Hepatocyte (in vitro differentiated cells): Measurements from ENCODE around the gene SLFNL1. TPM values are rescaled to one million over a fixed set of nuclear protein-coding genes. Genes with fewer than 3 reads are reported as not detected.

Experiments used
- DNase-seq: peaks from one replicate; pipeline ENCODE4 v3.0.0-alpha.2; 2016; ENCODE audit warnings: low spot score
- H2AFZ ChIP-seq: fragments of 200-600 bp; sonication (generic); 2 replicates; pipeline ENCODE4 v1.6.0; 2016; ENCODE audit warnings: antibody characterized with exemption, mild to moderate bottlenecking
- H3K27ac ChIP-seq: fragments of 200-600 bp; sonication (generic); 2 replicates; pipeline ENCODE4 v1.5.1; 2016; ENCODE audit warnings: mild to moderate bottlenecking
- H3K27me3 ChIP-seq: fragments of 200-600 bp; sonication (generic); 2 replicates; pipeline ENCODE4 v1.6.1; 2016
- H3K36me3 ChIP-seq: fragments of 200-600 bp; sonication (generic); replicated peaks from 2 replicates; pipeline ENCODE4 v1.5.1; 2016; ENCODE audit warnings: low read depth; ENCODE audit not compliant: insufficient read depth
- H3K4me1 ChIP-seq: fragments of 200-600 bp; sonication (generic); 2 replicates; pipeline ENCODE4 v1.5.1; 2016; ENCODE audit warnings: mild to moderate bottlenecking, moderate library complexity; ENCODE audit not compliant: insufficient read depth
- H3K4me2 ChIP-seq: fragments of 200-600 bp; sonication (generic); 2 replicates; pipeline ENCODE4 v1.6.0; 2016
- H3K4me3 ChIP-seq: fragments of 200-600 bp; sonication (generic); 2 replicates; pipeline ENCODE4 v1.5.1; 2016; ENCODE audit warnings: mild to moderate bottlenecking
- H3K79me2 ChIP-seq: fragments of 200-600 bp; sonication (generic); 2 replicates; pipeline ENCODE4 v1.6.0; 2017; ENCODE audit warnings: mild to moderate bottlenecking
- H3K9me2 ChIP-seq: fragments of 200-600 bp; sonication (generic); replicated peaks from 2 replicates; pipeline ENCODE4 v1.6.0; 2017; ENCODE audit warnings: mild to moderate bottlenecking; ENCODE audit not compliant: insufficient read depth
- H3K9me3 ChIP-seq: fragments of 200-600 bp; sonication (generic); 2 replicates; pipeline ENCODE4 v1.5.1; 2016; ENCODE audit warnings: low read depth, mild to moderate bottlenecking
- H4K20me1 ChIP-seq: fragments of 200-600 bp; sonication (generic); 2 replicates; pipeline ENCODE4 v1.6.0; 2016; ENCODE audit warnings: mild to moderate bottlenecking; ENCODE audit not compliant: insufficient read depth, poor library complexity, severe bottlenecking
- EZH2 ChIP-seq: fragments of 200-600 bp; sonication (generic); IDR thresholded peaks from 2 replicates; pipeline ENCODE4 v1.6.1; 2016; ENCODE audit warnings: antibody characterized with exemption, mild to moderate bottlenecking, borderline replicate concordance
- EZH2phosphoT487 ChIP-seq: fragments of 200-600 bp; sonication (generic); IDR thresholded peaks from one replicate; pipeline ENCODE4 v1.6.1; 2018; ENCODE audit warnings: antibody characterized with exemption, mild to moderate bottlenecking, low read depth, moderate library complexity; ENCODE audit not compliant: unreplicated experiment, severe bottlenecking
- WGBS: methylation state at CpG from one replicate; pipeline ENCODE4 v1.1.6; 2016; ENCODE audit warnings: low lambda C conversion rate; ENCODE audit errors: missing lambda C conversion rate; 5-methylcytosine and 5-hydroxymethylcytosine counted together
- polyA plus RNA-seq: library from polyadenylated mRNA; unstranded; fragments of >200 nt; fragmentation: Nextera tagmentation; extraction: Ambion mirVana; gene quantifications from 2 replicates; pipeline ENCODE4 v1.2.1, GENCODE V29; 2016
- total RNA-seq: library from RNA; depleted of rRNA; stranded (reverse); fragments of >200 nt; gene quantifications from 2 replicates; pipeline ENCODE4 v1.2.3, GENCODE V29; 2014
- TF ChIP-seq, protein P1 (sequence below): fragments of 200-600 bp; sonication (generic); IDR thresholded peaks from 2 replicates; pipeline ENCODE4 v1.5.1; 2016; ENCODE audit warnings: antibody characterized with exemption, mild to moderate bottlenecking; ENCODE audit not compliant: poor library complexity

Gene SLFNL1
- total and polyA plus RNA-seq, 2 experiments from 2014 or later, result 0.18 to 0.27 TPM

- no peak overlapping the region for H3K27ac ChIP-seq
- TF ChIP-seq EZH2phosphoT487 (no peak), EZH2 (no peak)
- TF ChIP-seq, protein P1, sequence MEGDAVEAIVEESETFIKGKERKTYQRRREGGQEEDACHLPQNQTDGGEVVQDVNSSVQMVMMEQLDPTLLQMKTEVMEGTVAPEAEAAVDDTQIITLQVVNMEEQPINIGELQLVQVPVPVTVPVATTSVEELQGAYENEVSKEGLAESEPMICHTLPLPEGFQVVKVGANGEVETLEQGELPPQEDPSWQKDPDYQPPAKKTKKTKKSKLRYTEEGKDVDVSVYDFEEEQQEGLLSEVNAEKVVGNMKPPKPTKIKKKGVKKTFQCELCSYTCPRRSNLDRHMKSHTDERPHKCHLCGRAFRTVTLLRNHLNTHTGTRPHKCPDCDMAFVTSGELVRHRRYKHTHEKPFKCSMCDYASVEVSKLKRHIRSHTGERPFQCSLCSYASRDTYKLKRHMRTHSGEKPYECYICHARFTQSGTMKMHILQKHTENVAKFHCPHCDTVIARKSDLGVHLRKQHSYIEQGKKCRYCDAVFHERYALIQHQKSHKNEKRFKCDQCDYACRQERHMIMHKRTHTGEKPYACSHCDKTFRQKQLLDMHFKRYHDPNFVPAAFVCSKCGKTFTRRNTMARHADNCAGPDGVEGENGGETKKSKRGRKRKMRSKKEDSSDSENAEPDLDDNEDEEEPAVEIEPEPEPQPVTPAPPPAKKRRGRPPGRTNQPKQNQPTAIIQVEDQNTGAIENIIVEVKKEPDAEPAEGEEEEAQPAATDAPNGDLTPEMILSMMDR, result no peak
- DNase-seq, result no peak
- no peaks in the 10 kb centered on the region for H4K20me1 ChIP-seq
- H3K27me3 ChIP-seq, result no peaks in the 10 kb centered on the region
- no peak overlapping the region for H3K4me3 ChIP-seq
- WGBS, result 97% methylated on average over 38 of the region's 44 CpGs
- no peaks in the 10 kb centered on the region for H3K4me1 ChIP-seq
- no peak overlapping the region for H3K4me2 ChIP-seq
- no peaks in the 10 kb centered on the region for H3K9me3 ChIP-seq
- no peaks in the 10 kb centered on the region for H3K9me2 ChIP-seq
- no peaks in the 10 kb centered on the region for H3K36me3 ChIP-seq
- no peak overlapping the region for H2AFZ ChIP-seq
- H3K79me2 ChIP-seq, result no peaks in the 10 kb centered on the region
Observed at GRCh38 chr1:41017141-41018017, 4.1 kb downstream of the SLFNL1 start.

GRCh38 chr1:41015897-41016470, 5.5 kb downstream of the SLFNL1 start:
- DNase-seq, result no peak
- no peak overlapping the region for H3K27ac ChIP-seq
- no peak overlapping the region for H3K4me3 ChIP-seq
- 95% methylated on average over 12 of the region's 13 CpGs for WGBS
- no peaks in the 10 kb centered on the region for H3K9me2 ChIP-seq
- no peaks in the 10 kb centered on the region for H3K36me3 ChIP-seq
- no peaks in the 10 kb centered on the region for H3K9me3 ChIP-seq
- H3K4me1 ChIP-seq, result no peaks in the 10 kb centered on the region
- TF ChIP-seq, protein P1, result no peak
- no peak for TF ChIP-seq EZH2phosphoT487
- TF ChIP-seq EZH2, result no peak
- no peaks in the 10 kb centered on the region for H3K27me3 ChIP-seq
- H2AFZ ChIP-seq, result no peak overlapping the region
- H3K79me2 ChIP-seq, result no peaks in the 10 kb centered on the region
- no peak overlapping the region for H3K4me2 ChIP-seq
- no peaks in the 10 kb centered on the region for H4K20me1 ChIP-seq

- WGBS, result 96% methylated on average over 5 of the region's 5 CpGs
- H3K36me3 ChIP-seq, result no peaks in the 10 kb centered on the region
- H3K9me2 ChIP-seq, result no peaks in the 10 kb centered on the region
- H3K79me2 ChIP-seq, result no peaks in the 10 kb centered on the region
- H3K27me3 ChIP-seq, result no peaks in the 10 kb centered on the region
- H3K4me2 ChIP-seq, result no peak overlapping the region
- no peaks in the 10 kb centered on the region for H3K9me3 ChIP-seq
- no peak overlapping the region for H3K27ac ChIP-seq
- no peak for DNase-seq
- no peak overlapping the region for H2AFZ ChIP-seq
- no peaks in the 10 kb centered on the region for H3K4me1 ChIP-seq
- TF ChIP-seq EZH2 (no peak), EZH2phosphoT487 (no peak)
- TF ChIP-seq, protein P1, result no peak
- H3K4me3 ChIP-seq, result no peak overlapping the region
- H4K20me1 ChIP-seq, result no peaks in the 10 kb centered on the region
Observed at GRCh38 chr1:41015281-41015896, 6.1 kb downstream of the SLFNL1 start.
